Fibroblast of the conjunctiva (primary cell): ENCODE measurements around the gene GOLGA6B.
A peak's percentile ranks its signal among the peaks of the same experiment; 100 is the strongest.
"Not testable (repeated sequence)": the region's sequence is repeated elsewhere in the genome, so short reads cannot be mapped to it uniquely, and the experiment has no call there.

Experiments used
- DNase-seq: peaks from one replicate; pipeline ENCODE4 v3.0.0-alpha.2; 2010; ENCODE audit warnings: low read depth

The GOLGA6B gene, protein sequence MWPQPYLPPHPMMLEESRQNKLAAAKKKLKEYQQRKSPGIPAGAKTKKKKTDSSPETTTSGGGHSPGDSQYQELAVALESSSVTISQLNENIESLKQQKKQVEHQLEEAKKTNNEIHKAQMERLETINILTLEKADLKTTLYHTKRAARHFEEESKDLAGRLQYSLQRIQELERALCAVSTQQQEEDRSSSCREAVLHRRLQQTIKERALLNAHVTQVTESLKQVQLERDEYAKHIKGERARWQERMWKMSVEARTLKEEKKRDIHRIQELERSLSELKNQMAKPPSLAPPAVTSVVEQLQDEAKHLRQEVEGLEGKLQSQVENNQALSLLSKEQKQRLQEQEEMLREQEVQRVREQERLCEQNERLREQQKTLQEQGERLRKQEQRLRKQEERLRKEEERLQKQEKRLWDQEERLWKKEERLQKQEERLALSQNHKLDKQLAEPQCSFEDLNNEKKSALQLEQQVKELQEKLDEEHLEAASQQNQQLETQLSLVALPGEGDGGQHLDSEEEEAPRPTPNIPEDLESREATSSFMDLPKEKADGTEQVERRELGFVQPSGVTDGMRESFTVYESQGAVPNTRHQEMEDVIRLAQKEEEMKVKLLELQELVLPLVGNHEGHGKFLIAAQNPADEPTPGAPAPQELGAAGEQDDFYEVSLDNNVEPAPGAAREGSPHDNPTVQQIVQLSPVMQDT

DNA sequence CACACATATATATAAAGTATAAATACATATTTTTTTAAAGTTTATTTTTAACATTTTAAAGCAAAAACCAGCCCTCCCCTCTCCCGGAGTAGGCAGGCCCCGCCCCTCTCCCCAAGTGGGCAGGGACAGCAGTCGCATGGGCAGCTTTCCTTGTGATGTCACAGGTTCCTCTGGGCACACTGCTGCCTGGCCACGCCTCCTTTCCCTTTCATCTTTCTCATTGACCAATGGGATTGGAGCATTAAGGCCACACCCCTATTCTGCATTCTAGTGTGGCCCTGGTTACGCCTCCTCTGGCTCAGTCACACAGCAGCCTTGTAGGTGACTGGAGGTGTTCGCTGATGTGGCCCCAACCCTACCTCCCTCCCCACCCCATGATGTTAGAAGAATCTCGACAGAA is at the start of gene GOLGA6B:
TSS of gene GOLGA6B (plus strand) at position 301 of the 400 bp plus-strand sequence. CDS start at position 342, 41 bp downstream.
- DNase-seq, result not testable (repeated sequence)

DNA sequence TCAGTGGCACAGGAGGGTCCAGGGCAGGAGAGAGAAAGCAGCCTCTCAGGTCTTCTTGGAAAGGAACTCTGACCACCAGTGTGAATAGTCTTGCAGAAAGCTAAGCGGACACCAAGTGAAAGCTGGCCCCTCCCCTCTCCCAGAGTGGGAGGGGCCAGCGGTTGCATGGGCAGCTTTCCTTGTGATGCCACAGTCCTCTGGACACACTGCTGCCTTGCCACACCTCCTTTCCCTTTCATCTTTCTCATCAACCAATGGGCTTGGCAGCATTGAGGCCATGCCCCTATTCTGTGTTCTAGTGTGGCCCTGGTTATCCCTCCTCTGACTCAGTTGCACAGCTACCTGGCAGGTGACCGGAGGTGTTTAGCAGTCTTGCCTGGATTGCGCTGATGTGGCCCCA is 49.7 kb upstream of the GOLGA6B start:
- no peak for DNase-seq

DNA sequence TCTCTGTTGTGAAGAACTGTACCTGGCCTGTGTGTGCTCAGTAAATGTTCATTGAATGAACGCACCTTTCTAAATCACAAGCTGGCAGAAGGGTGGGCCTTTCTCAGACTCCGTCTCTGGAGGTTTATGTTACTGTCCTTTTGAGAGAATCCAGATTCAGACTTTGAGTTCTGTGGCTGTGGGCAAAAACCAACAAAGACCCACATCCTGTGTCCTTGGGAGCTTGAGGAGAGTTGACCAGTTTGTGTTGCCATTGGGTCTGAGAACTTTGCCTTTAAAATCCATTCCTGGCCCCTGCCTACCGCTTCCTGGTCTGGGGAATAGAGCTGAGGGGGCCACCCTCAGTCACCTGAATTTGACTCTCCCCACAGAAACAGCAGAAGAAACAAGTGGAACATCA is 46.4 kb upstream of the GOLGA6B start:
- DNase-seq, result not testable (repeated sequence)

DNA sequence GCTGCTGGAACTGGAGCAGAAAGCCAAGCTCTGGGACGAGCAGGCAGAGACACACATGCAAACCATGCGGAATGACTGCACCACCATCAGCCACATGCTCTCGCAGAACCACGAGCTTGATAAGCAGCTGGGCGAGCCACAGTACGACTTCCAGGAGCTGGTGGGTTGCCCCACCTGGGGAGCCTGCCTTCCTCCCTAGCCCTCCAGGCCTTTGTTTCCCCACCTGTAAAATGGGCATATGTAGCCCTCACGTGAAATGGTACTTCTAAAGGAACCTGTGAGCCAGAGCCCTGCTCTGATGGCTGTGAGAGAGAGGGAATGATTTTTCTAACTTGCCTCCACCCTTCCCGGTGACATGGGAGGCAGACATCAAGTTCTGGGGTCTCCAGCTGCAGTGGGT is 44.6 kb upstream of the GOLGA6B start:
- DNase-seq, result no peak

DNA sequence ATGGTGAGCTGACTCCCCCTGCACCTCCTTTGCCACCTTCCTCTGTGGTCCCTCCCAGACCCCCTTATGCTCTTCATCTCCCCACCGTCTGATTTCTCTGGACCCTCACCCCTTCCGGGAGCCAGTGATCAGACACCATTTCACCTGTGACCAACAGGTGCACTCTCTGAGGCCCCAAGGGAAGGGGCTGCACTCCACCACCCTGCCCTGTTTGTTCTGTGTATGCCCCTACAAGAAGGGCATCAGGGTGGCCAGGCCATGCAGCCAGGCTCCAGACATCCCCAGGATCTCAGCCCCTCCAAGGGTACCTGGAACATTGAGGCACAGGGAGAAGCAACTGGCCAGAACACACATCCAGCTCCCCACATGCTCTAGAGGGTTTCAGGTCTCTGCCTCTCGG is 42.2 kb upstream of the GOLGA6B start:
- not testable (repeated sequence) for DNase-seq

DNA sequence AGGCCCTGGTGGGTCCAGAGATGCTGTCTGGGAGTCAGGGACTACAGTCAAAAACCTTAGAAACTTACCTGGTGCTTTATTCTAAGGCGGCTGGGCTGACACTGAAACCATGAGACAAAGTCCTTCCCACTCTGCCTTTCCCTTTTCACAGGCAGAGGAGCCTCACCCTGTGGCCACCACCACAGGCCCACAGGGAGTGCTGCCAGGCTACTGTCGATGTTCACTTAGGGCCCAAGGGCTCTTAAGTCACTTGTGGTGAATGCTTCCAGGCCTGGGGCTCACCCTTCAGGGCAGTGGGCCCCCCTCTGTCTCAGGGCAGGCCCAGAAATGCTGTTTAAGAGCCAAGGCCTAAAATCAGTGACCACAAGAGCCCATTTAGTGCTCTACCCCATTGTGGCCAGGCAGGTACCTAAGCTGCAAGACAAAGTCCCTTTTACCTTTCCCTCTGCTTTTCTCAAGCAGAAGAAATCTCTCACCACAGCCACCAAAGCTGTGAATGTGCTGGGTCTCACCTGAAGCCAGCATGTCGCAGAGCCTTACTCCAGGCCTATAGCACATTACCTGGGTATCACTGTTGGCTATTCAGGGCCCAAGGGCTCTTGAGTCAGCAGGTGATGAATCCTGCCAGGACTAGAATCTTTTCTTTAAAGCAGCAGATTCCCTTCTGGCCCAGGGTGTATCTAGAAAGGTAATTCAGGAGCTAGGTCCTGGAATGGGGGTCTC is 39.5 kb upstream of the GOLGA6B start:
- DNase-seq, result no peak

DNA sequence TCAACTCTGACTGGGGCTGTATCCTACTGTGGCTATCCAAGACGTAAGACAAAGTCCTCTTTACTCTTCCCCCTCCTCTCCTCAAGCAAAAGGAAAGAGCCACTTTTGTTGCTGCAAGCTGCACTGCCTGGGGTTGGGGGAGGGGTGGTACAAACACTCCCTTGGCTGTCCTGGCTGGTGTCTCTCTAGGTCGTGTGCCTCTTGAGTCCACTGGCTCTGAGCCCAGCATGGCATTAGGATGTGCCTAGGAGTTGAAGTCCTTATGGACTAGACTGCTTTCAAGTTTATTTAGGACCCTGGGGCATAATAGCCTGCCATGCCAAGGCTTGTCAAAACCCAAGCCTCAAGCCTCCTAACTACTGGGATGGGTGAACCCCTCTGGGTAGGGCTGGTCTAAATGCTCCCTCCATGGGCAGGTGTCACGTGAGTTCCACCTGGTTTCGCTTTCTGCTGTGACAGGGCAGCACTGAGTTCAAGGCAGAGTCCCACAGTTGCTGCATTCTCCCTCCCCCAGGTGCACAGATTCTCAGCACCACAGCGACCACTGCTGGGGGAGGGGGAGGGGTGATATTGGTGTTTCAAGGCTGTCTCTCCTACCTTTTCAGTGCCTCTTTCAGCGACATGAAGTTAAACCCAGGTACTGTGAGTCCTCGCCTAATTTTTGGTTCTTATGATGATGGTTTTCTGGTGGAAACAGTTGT is 38.8 kb upstream of the GOLGA6B start:
- DNase-seq, result not testable (repeated sequence)

DNA sequence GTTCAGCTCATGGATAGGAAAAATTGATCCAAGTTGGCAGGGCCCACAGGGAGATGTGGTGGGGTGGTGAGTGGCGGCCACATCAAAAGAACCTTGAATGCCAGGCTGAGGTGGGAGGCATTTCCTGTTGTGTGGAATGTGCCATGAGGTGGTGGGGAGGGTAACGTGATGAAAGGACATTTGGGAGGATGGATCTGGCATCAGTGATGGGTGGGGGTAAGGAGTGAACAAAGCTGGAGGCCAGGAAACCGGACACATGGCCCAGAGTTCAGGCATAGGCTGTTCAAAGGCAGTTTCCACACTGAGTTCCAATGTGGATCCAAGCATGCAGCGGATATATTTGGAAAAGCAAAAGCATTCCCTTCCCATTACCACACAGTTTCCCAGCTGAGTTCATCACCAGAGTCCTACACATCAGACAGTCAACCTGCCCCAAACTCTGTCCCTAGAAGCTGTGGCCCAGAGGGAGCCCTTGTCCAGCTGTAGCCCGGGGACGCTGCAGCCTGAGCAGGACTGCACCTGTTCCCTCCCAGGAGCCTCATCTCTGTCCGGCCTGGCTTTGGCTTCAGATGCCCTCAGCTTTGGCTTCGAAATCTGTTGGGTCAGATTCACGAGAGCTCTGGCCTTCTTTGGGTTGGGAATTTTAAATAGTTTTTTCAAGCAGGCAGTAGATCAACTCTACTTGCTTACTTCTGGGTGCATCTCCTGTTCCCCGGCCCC is 37.8 kb upstream of the GOLGA6B start:
- DNase-seq, result no peak

DNA sequence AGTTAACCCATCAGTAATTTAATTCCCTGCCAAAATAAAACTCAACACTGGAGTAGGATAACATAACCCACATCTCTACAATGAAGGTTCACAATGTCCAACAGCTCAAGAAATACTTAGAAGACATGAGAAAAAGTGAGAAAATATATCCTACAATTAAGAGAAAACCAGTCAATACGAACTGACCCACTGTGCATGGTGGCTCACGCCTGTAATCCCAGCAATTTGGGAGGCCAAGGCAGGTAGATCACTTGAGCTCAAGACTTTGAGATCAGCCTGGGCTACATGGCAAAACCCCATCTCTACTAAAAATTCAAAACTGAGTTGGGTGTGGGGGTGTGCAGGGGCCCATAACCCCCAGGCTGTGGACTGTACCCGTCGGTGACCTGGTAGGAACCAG is 30.6 kb upstream of the GOLGA6B start:
- not testable (repeated sequence) for DNase-seq

DNA sequence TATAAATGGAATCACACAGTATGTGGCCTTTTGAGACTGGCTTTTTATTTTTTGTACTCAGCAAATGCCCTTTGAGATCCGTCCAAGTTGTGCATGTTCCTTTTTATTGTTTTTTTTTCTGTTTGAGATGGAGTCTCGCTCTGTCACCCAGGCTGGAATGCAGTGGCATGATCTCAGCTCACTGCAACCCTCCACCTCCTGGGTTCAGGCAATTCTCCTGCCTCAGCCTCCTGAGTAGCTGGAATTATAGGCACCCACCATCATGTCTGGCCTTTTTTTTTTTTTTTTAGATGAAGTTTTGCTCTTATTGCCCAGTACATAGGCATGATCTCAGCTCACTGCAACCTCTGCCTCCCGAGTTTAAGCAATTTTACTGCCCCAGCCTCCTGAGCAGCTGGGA is 28.3 kb upstream of the GOLGA6B start:
- not testable (repeated sequence) for DNase-seq

DNA sequence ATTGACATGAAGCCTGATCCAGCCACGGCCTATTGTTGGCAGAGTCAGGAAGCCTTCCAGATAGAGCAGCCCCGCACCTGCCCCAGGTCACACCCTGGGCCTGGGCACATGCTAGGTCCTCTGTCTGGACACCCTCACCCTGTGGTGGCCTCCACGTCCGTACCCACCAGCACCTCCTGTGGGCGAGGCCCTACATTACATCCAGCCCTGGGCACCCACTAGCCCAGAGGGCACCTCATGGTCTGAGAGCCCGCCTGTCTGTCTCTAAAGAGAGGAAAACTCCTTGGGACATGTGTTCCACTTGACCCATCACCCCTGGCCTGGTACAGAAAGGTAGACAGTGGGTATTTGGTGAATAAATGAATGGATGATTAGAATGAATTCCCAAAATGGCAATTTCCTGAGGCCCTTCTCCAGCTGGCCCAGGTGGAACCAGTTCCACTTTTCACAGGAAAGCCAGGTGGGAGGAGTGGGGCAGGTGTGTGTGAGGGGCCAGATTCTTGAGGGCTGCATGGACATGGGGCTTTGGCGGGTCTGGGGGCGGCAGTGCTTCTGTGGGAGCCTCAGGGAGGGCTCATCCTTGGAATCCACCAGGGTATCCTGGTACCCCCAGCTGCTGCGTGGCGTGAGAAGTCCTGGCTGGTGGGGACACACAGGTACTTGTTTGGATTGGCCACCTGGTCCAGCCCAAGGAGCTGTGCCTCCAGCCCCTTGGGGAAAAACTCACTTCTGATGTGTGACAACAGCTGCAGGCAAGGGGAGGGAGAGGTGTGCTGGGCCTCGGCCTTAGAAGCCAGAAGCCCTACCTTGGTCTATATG is 26.0 kb upstream of the GOLGA6B start:
- not testable (repeated sequence) for DNase-seq

DNA sequence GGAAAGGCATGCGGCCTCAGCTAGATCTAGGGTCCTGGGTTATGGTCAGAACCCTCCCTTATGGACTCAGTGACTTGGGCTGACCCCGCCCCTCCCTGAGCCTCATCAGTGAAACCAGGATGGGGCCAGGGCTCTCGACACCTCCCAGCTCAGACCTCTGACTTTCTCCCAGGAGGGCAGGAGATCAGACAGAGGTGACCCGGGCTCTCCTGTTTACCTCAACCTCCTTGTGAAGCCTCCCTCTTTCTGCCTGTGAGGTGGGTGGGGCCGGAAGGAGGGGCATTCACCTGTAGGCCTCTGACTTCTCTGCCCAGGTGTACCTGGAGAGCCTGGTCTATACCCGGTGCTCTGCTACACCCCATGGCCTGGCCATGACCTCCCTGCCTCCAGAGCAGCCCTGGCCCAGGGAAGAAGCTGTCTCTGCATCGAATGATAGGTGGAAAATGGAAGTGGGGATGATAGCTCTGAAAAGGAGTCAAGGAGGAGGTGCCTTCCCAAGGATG is 25.4 kb upstream of the GOLGA6B start:
- not testable (repeated sequence) for DNase-seq

DNA sequence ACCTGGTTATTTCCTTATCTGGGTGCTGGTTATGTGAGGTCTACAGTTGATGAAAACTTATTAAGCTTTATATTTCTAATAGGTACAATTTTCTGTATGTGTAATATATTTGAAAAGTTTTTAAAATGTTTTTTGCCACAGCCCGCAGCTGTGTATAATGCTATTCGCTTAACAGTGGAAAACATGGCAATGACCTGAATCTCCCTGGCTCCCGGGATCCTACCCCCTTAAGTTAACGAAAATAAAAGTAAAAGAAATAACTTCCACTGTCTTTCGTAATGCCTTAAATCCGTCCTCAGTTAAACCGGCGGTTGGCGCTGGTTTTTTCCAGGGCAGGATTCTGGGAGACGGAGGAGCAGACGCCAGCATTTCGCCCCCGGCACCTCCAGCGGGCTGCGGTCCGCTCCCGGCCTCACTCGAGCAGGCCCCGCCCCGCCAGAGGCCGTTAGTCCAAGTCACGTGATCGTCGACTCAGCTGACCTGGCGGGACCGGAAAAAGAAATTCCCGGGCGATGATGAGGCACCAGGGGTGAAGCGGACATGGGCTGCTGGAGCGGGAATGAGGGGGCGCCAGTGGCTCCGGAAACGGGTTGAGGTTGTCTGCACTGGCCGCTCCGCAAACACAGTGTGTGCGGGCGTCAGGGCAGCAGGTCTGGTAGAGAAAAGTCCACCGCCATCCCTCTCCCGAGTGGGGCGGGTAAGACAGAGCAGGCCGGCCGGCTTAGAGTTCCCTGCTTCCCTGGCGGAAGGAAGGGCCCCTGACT is 17.8 kb upstream of the GOLGA6B start:
- peak; percentile 46 for DNase-seq

DNA sequence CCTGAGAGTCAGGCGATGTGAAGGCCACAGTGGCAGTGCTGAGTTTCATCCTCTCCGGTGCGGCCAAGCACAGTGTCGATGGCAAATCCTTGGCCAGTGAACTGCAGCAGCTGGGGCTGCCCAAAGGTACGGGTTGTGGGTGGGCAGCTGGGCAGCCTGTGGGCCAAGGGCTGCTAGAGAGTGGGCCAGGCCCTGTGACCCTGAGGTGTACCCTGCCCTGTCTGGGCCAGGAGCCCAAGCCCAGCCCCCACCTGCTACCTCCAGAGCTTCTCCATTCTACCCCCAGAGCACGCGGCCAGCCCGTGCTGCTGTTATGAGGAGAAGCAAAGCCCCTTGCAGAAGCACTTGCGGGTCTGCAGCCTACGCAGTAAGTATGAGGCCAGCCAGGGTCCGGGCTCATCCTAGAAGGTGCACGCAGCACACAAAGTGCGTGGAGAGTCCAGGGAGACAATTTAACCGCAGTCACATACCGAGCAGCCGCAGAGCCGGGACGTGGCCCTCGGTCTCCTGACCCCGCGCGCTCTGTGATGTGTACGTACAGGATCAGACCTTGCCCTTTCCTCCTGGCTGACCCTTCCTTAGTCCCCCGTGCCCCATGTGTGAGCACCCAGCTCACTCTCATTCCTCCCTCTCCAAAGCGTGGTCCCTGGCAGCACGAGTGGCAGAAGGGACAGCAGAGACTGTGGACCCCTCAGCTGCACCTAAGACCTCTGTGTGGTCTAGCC is 14.6 kb upstream of the GOLGA6B start:
- DNase-seq, result not testable (repeated sequence)

DNA sequence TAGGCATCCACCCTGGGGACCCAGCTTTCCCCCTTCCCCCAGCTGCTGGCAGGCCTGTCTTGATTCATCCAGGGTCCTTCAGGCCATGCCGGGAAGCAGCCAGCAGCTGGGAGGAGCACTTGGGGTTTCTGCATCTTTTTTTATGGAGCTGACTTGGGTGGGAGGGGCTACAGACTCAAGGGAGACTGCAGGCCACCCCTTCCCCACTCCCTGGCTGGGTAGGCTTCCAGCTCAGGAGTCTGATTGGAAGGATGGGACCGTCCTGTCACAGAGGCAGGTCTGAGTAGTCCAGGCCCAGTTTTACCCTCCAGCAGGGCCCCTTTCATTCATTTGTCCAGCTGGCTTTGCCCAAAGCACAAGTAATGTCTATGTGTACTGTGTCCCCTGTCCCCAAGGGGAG is 12.2 kb upstream of the GOLGA6B start:
- DNase-seq, result not testable (repeated sequence)

DNA sequence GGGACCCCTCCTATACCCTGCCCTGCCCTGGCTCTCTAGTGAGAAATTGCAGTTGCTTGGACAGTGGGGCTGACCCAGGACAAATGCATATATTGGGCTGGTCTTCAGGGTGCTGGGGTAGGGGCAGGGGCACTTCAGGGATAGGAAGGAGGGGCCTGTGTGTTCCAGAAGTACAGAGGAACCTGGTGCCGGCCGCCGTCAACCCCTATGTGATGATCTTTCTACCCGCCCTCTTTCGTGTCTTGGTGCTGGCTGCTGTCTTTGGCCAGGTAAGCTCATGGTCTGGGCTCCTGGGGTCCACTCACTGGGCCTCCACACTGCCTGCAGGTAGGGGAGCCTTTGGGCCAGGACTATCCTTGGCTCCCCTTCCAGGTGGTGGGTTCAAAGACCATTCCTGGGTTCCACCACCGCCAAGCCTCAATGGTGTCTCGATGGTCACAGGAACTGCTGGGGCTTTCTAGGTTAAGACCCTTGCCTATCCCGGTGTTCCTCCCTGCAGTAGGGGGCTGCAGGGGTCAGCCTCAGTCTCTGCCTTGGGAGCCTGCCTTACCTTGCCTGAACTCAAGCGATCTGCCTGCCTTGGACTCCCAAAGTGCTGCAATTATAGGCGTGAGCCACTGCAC is 5.8 kb upstream of the GOLGA6B start:
- not testable (repeated sequence) for DNase-seq

DNA sequence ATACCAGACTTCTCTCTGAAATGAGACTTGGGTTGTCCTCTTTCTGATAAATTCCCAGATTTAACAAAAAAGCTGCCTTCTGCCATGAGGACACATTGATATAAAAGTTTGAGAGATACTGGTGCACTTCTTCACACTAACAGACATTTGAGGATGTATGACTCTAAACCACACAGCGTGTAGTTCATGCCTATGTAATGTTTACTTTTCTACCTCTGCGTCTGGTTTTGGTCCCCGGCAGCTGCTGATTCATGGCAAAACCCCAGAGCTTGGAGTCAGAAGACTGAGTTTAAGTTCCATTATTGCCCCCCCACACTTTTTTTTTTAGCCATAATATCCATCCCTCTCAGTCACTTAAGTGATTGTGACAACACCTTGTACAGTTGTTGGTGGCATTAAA is 1.5 kb downstream of the GOLGA6B start:
- not testable (repeated sequence) for DNase-seq

DNA sequence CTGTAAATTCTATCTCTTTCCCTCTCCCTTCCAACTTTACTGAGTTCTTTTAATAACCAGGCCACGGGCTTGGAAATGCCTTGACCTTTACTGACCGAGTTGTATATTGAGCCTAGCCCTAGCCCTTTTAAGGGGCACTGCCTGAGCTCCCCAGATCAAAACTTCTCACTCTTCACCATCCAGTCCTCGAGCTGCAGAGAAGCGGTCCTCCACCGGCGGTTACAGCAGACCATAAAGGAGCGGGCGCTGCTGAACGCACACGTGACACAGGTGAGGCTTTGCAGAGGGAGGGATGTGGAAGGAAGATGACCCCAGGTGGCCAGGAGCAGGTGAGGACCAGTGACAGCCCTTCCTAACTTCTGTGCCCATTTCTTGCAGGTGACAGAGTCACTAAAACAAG is 6.6 kb downstream of the GOLGA6B start:
- not testable (repeated sequence) for DNase-seq
